H1 (cell line): ENCODE measurements around the gene TNFRSF1A. TPM values are rescaled to one million over a fixed set of nuclear protein-coding genes. Genes with fewer than 3 reads are reported as not detected.

Experiments used
- CTCF ChIA-PET: fragments of 300-600 bp; sonication (Branson Sonifier 250); formaldehyde crosslinking; loops from one replicate; lab custom pipeline; 2021; ENCODE audit not compliant: partially characterized antibody; lab: Charles Lee
- POLR2A ChIA-PET: fragments of 300-600 bp; sonication (Branson Sonifier 250); formaldehyde crosslinking; loops from one replicate; lab custom pipeline; 2021; ENCODE audit warnings: inconsistent platforms; ENCODE audit not compliant: partially characterized antibody; lab: Charles Lee
- DNase-seq, 2 experiments: peaks; one replicate each; pipeline versions ENCODE4 v3.0.0 to v3.0.0-alpha.2; 2010 to 2022; ENCODE audit warnings: low spot score in 2 of 2, low read depth in 1 of 2, mixed read lengths in 1 of 2
- FAIRE-seq: peaks from 2 replicates; lab custom pipeline; 2011; peaks lifted over from hg19 to GRCh38; lab: Jason Lieb, UNC
- H2AFZ ChIP-seq: 2 replicates; pipeline ENCODE4 v1.8.1; 2012; ENCODE audit warnings: low read length, inconsistent platforms
- H2AK5ac ChIP-seq: 2 replicates; pipeline ENCODE4 v1.6.1; 2013; ENCODE audit warnings: low read depth, low read length
- H2BK120ac ChIP-seq: replicated peaks from 2 replicates; pipeline ENCODE3; 2013; ENCODE audit warnings: low read depth, low read length, inconsistent platforms
- H2BK12ac ChIP-seq: 2 replicates; pipeline ENCODE4 v1.6.1; 2013; ENCODE audit warnings: low read depth, low read length
- H2BK15ac ChIP-seq: 2 replicates; pipeline ENCODE4 v1.6.1; 2013; ENCODE audit warnings: low read length
- H2BK20ac ChIP-seq: 2 replicates; pipeline ENCODE4 v1.6.1; 2013; ENCODE audit warnings: low read length
- H2BK5ac ChIP-seq: 2 replicates; pipeline ENCODE4 v1.6.1; 2013; ENCODE audit warnings: low read depth, low read length
- H3K14ac ChIP-seq: 2 replicates; pipeline ENCODE4 v1.6.1; 2013; ENCODE audit warnings: inconsistent platforms; ENCODE audit not compliant: insufficient read length
- H3K18ac ChIP-seq: 2 replicates; pipeline ENCODE4 v1.6.1; 2013; ENCODE audit warnings: low read length; ENCODE audit errors: extremely low read depth
- H3K23ac ChIP-seq: 2 replicates; pipeline ENCODE4 v1.6.1; 2013; ENCODE audit warnings: inconsistent platforms; ENCODE audit not compliant: insufficient read length
- H3K23me2 ChIP-seq: 2 replicates; pipeline ENCODE4 v1.6.1; 2013; ENCODE audit warnings: low read depth, low read length
- H3K27ac ChIP-seq: 2 replicates; pipeline ENCODE4 v1.6.1; 2011; ENCODE audit warnings: low read depth, low read length, inconsistent platforms
- H3K27me3 ChIP-seq, 4 experiments: replicated peaks in 1 of 4; 1 replicate in 1 of 4; 2 replicates in 3 of 4; pipeline versions ENCODE4 v1.6.1 to v1.8.1; 2011 to 2013; ENCODE audit warnings: low read length in 3 of 4, mild to moderate bottlenecking in 3 of 4, inconsistent platforms in 2 of 4, mixed read lengths in 2 of 4, moderate library complexity in 1 of 4; ENCODE audit not compliant: control insufficient read depth in 3 of 4, insufficient read depth in 3 of 4; ENCODE audit errors: extremely low read depth in 1 of 4
- H3K36me3 ChIP-seq, 4 experiments: 2 replicates each; pipeline versions ENCODE4 v1.6.1 to v1.8.1; 2011 to 2013; ENCODE audit warnings: mild to moderate bottlenecking in 4 of 4, low read length in 3 of 4, moderate library complexity in 2 of 4, control low read depth in 1 of 4, inconsistent platforms in 1 of 4; ENCODE audit not compliant: insufficient read depth in 4 of 4, control insufficient read depth in 2 of 4
- H3K4ac ChIP-seq: replicated peaks from 2 replicates; pipeline ENCODE3; 2013; ENCODE audit warnings: low read length, low read depth, mixed read lengths, inconsistent platforms; ENCODE audit not compliant: insufficient read length
- H3K4me1 ChIP-seq, 4 experiments: replicated peaks in 1 of 4; 1 replicate in 1 of 4; 2 replicates in 3 of 4; pipeline versions ENCODE4 v1.6.1 to v1.8.1; 2011 to 2013; ENCODE audit warnings: low read length in 3 of 4, inconsistent platforms in 2 of 4, mixed read lengths in 1 of 4; ENCODE audit not compliant: insufficient read depth in 4 of 4, control insufficient read depth in 3 of 4
- H3K4me2 ChIP-seq, 2 experiments: 2 replicates each; pipeline versions ENCODE4 v1.6.1 to v1.8.1; 2011 to 2013; ENCODE audit warnings: low read depth in 2 of 2, low read length in 2 of 2, control low read depth in 1 of 2, inconsistent platforms in 1 of 2, mild to moderate bottlenecking in 1 of 2; ENCODE audit not compliant: insufficient read depth in 1 of 2
- H3K4me3 ChIP-seq, 4 experiments: fragments of 200-600, 300-600 bp in 1 of 4; sonication (generic), shearing (Covaris generic), sonication (Bioruptor Twin) in 1 of 4; 2 replicates each; pipeline versions ENCODE4 v1.5.1 to v1.8.1; 2011 to 2016; ENCODE audit warnings: low read length in 4 of 4, low read depth in 3 of 4, control low read depth in 2 of 4, inconsistent platforms in 2 of 4, mild to moderate bottlenecking in 2 of 4, mixed read lengths in 1 of 4, moderate library complexity in 1 of 4; ENCODE audit not compliant: insufficient read depth in 2 of 4; ENCODE audit errors: extremely low read depth in 1 of 4
- H3K56ac ChIP-seq: replicated peaks from 2 replicates; pipeline ENCODE3; 2013; ENCODE audit warnings: low read depth, mild to moderate bottlenecking, mixed read lengths, low read length, inconsistent platforms; ENCODE audit not compliant: insufficient read length
- H3K79me1 ChIP-seq: 2 replicates; pipeline ENCODE4 v1.6.1; 2013; ENCODE audit warnings: low read depth, low read length, control low read depth
- H3K79me2 ChIP-seq, 2 experiments: 2 replicates each; pipeline versions ENCODE4 v1.6.1 to v1.8.1; 2012 to 2013; ENCODE audit warnings: low read length in 2 of 2, mild to moderate bottlenecking in 2 of 2, inconsistent platforms in 1 of 2; ENCODE audit not compliant: insufficient read depth in 2 of 2, control insufficient read depth in 1 of 2
- H3K9ac ChIP-seq, 4 experiments: replicated peaks in 1 of 4; 1 replicate in 1 of 4; 2 replicates in 3 of 4; pipeline versions ENCODE4 v1.6.1 to v1.8.1; 2011 to 2013; ENCODE audit warnings: low read depth in 3 of 4, low read length in 3 of 4, control low read depth in 2 of 4, mild to moderate bottlenecking in 2 of 4, moderate library complexity in 2 of 4, inconsistent platforms in 1 of 4; ENCODE audit errors: extremely low read depth in 1 of 4
- H3K9me3 ChIP-seq, 2 experiments: 2 replicates each; pipeline versions ENCODE4 v1.6.1 to v1.8.1; 2012 to 2013; ENCODE audit warnings: mild to moderate bottlenecking in 2 of 2, moderate library complexity in 2 of 2, control low read depth in 1 of 2, inconsistent platforms in 1 of 2, low read depth in 1 of 2, low read length in 1 of 2, mixed read lengths in 1 of 2; ENCODE audit not compliant: insufficient read depth in 2 of 2
- H4K20me1 ChIP-seq, 2 experiments: replicated peaks in 1 of 2; 2 replicates each; pipeline versions ENCODE3 to v1.8.1; 2011 to 2013; ENCODE audit warnings: inconsistent platforms in 2 of 2, low read length in 2 of 2, mild to moderate bottlenecking in 1 of 2; ENCODE audit not compliant: insufficient read depth in 2 of 2, control insufficient read depth in 1 of 2
- H4K5ac ChIP-seq: 2 replicates; pipeline ENCODE4 v1.6.1; 2013; ENCODE audit warnings: low read length, low read depth, mixed read lengths, inconsistent platforms; ENCODE audit not compliant: insufficient read length
- H4K8ac ChIP-seq: 2 replicates; pipeline ENCODE4 v1.8.0; 2013; ENCODE audit warnings: mild to moderate bottlenecking, moderate library complexity, low read length, inconsistent platforms; ENCODE audit not compliant: insufficient read depth; ENCODE audit errors: extremely low read depth
- H4K91ac ChIP-seq: replicated peaks from 2 replicates; pipeline ENCODE3; 2013; ENCODE audit warnings: low read length, mixed read lengths, inconsistent platforms; ENCODE audit not compliant: insufficient read length
- BCL11A ChIP-seq, 2 experiments: IDR thresholded peaks; one replicate each; pipeline ENCODE4 v1.6.1; 2011; ENCODE audit warnings: low read depth in 2 of 2, low read length in 2 of 2, mild to moderate bottlenecking in 2 of 2
- EGR1 ChIP-seq: IDR thresholded peaks from 2 replicates; pipeline ENCODE4 v1.6.1; 2011; ENCODE audit warnings: low read depth, low read length, borderline replicate concordance
- HDAC2 ChIP-seq, 2 experiments: fragments of 300-600 bp in 1 of 2; sonication (generic) in 1 of 2; IDR thresholded peaks; 2 replicates each; pipeline ENCODE4 v1.6.1; 2011 to 2012; ENCODE audit warnings: low read depth in 2 of 2, low read length in 2 of 2, mild to moderate bottlenecking in 2 of 2, moderate library complexity in 2 of 2, borderline replicate concordance in 1 of 2, inconsistent platforms in 1 of 2
- NANOG ChIP-seq: IDR thresholded peaks from 2 replicates; pipeline ENCODE4 v1.6.1; 2011; ENCODE audit warnings: low read length, low read depth, mild to moderate bottlenecking, inconsistent platforms; ENCODE audit not compliant: insufficient read depth, poor library complexity, severe bottlenecking
- TCF12 ChIP-seq: IDR thresholded peaks from 2 replicates; pipeline ENCODE4 v1.6.1; 2011; ENCODE audit warnings: low read depth, mild to moderate bottlenecking, low read length
- WGBS, 2 experiments: shearing (Covaris generic) in 1 of 2; methylation state at CpG; one replicate each; pipeline versions ENCODE4 v1.1.6 to v1.1.7; 2013 to 2015; ENCODE audit warnings: low lambda C conversion rate in 2 of 2, mixed read lengths in 2 of 2, inconsistent platforms in 1 of 2, low coverage in 1 of 2, missing lambda C conversion rate in 1 of 2; ENCODE audit not compliant: insufficient replicate concordance in 2 of 2, insufficient coverage in 1 of 2, insufficient read length in 1 of 2; ENCODE audit errors: extremely low coverage in 1 of 2, missing lambda C conversion rate in 1 of 2; 5-methylcytosine and 5-hydroxymethylcytosine counted together
- polyA plus RNA-seq, 7 experiments: library from polyadenylated mRNA; depleted of rRNA in 3 of 7; stranded (reverse) in 5 of 7; unstranded in 2 of 7; fragments of >200 nt in 5 of 7; fragments of 200-250 nt in 2 of 7; gene quantifications; 1 replicate in 5 of 7; 2 replicates in 1 of 7; 4 replicates in 1 of 7; pipeline versions ENCODE4 v1.2.1 to v1.2.3, GENCODE V29; 2011 to 2013; ENCODE audit warnings: missing spikeins in 2 of 7, mixed read lengths in 2 of 7
- total RNA-seq: library from RNA; stranded (reverse); fragmentation: NEBNext Ultra II Directional; extraction: Animal tissue kit (Norgen Biotek cat#: 25700); gene quantifications from 2 replicates; pipeline ENCODE4 v1.2.1, GENCODE V29; 2021

The TNFRSF1A gene
- total and polyA plus RNA-seq, 2 of the 8 experiments (the other 6 are each of a cell fraction or from before 2014, with no cell fraction given) = 28.7 to 42.1 TPM

DNA sequence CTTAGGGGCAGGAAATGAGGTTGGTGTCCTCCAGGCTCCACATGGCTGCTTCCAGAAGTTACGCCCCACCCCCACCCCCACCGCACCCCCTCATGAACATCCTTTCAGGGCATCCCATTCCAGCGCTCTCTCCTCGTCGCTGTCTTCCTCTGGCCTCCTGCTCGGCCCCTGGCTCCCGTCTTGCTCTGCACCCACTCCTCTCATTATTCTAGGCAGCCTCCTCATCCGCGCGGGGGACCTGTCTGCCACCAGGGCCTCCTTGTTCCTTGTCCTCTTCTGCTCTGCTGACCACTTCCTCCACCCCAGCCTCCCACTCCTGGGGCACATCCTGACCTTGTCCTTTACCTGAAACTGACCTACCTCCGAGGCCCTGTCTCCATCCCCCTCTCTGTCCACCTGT, 61.2 kb downstream of the TNFRSF1A start:
- CTCF ChIA-PET = interaction anchor here (1.4 to 10.4 kb wide), 5 partner anchors 14 to 227 kb away, joined by 3 to 433 read pairs (median 40); partner anchors contain the start of gene CD9

More for the DNA sequence above, 61.2 kb downstream of the TNFRSF1A start:
- WGBS, 2 experiments = 95% methylated on average over 4 of the region's 11 CpGs; no CpG with 5 or more reads in 1 of the 2 experiments
- POLR2A ChIA-PET = interaction anchor here (0.9 to 1.4 kb wide), 3 partner anchors 69 to 222 kb away, joined by 3 read pairs; no protein-coding TSS in a partner anchor
- no peaks in the 10 kb centered on the region for H3K36me3 ChIP-seq
- H2BK5ac ChIP-seq = 0 out of 2 replicates have a peak overlapping the region, but pooled peaks have one; percentile 61
- H4K8ac ChIP-seq = no peak overlapping the region
- no peak overlapping the region for H3K27ac ChIP-seq
- H3K9ac ChIP-seq = no peak overlapping the region
- no peak overlapping the region for H2AFZ ChIP-seq
- peaks cover 2% of the 10 kb centered on the region for H3K23me2 ChIP-seq
- 0 out of 2 replicates have a peak overlapping the region, but pooled peaks have one; percentile 72 for H2BK12ac ChIP-seq
- no peaks in the 10 kb centered on the region for H3K79me1 ChIP-seq
- H4K5ac ChIP-seq = no peak overlapping the region
- no peak overlapping the region for H3K14ac ChIP-seq
- DNase-seq (no peak), FAIRE-seq (no peak)
- peak overlapping the region; percentile 2; the same call in 1 of the 2 replicates for H2BK15ac ChIP-seq
- H3K27me3 ChIP-seq = peaks cover 0 to 2% (median 0%) of the 10 kb centered on the region in 4 experiments; a peak in 2 of 7 replicates
- H3K18ac ChIP-seq = no peak overlapping the region
- H2BK20ac ChIP-seq = no peak overlapping the region
- no peak overlapping the region for H3K4ac ChIP-seq
- no peak for TF ChIP-seq HDAC2 (IDR thresholded peaks at IDR 0.05; ENCODE audit: borderline replicate concordance in 1 of 2, low read depth in 2 of 2, low read length in 2 of 2)
- TF ChIP-seq EGR1 = no peak
- TF ChIP-seq TCF12 = no peak
- no peak for TF ChIP-seq NANOG
- TF ChIP-seq BCL11A (IDR thresholded peaks at IDR 0.05; ENCODE audit: low read depth in 2 of 2, low read length in 2 of 2) = no peak
- no peak overlapping the region for H3K4me2 ChIP-seq
- no peak overlapping the region for H2AK5ac ChIP-seq
- no peaks in the 10 kb centered on the region for H4K20me1 ChIP-seq
- no peaks in the 10 kb centered on the region for H3K9me3 ChIP-seq
- no peaks in the 10 kb centered on the region for H3K79me2 ChIP-seq
- H3K4me3 ChIP-seq = no peak overlapping the region
- peaks cover 7 to 19% (median 10%) of the 10 kb centered on the region in 4 experiments for H3K4me1 ChIP-seq
- no peak overlapping the region for H2BK120ac ChIP-seq
- no peak overlapping the region for H4K91ac ChIP-seq
- H3K23ac ChIP-seq = no peak overlapping the region
- no peak overlapping the region for H3K56ac ChIP-seq
